Glutamatergic neuron (in vitro differentiated cells): ENCODE measurements around the gene PTPRG. TPM values are rescaled to one million over a fixed set of nuclear protein-coding genes. Genes with fewer than 3 reads are reported as not detected.

Experiments used
- DNase-seq: peaks from one replicate; pipeline ENCODE4 v3.0.0; 2022
- H3K27ac Mint-ChIP-seq: one replicate; pipeline ENCODE4 v1.8.0; 2020; ENCODE audit warnings: mild to moderate bottlenecking, mixed read lengths, inconsistent platforms; ENCODE audit not compliant: unreplicated experiment
- H3K27me3 Mint-ChIP-seq: one replicate; pipeline ENCODE4 v1.8.0; 2020; ENCODE audit warnings: mild to moderate bottlenecking, moderate library complexity, mixed read lengths, inconsistent platforms; ENCODE audit not compliant: unreplicated experiment
- H3K36me3 Mint-ChIP-seq: one replicate; pipeline ENCODE4 v1.8.0; 2020; ENCODE audit warnings: mild to moderate bottlenecking, mixed read lengths, inconsistent platforms; ENCODE audit not compliant: unreplicated experiment
- H3K4me1 Mint-ChIP-seq: one replicate; pipeline ENCODE4 v1.8.0; 2020; ENCODE audit warnings: mild to moderate bottlenecking, low read depth, mixed read lengths, inconsistent platforms; ENCODE audit not compliant: unreplicated experiment
- H3K4me3 Mint-ChIP-seq: one replicate; pipeline ENCODE4 v1.8.0; 2020; ENCODE audit warnings: mild to moderate bottlenecking, mixed read lengths, inconsistent platforms; ENCODE audit not compliant: unreplicated experiment
- H3K9me3 Mint-ChIP-seq: one replicate; pipeline ENCODE4 v1.8.0; 2020; ENCODE audit warnings: mild to moderate bottlenecking, moderate library complexity, mixed read lengths, inconsistent platforms; ENCODE audit not compliant: unreplicated experiment
- CTCF ChIP-seq: fragments of 200-600 bp; sonication (generic); IDR thresholded peaks from one replicate; pipeline ENCODE4 v1.5.0; 2021; ENCODE audit not compliant: partially characterized antibody, unreplicated experiment
- total RNA-seq: library from RNA; stranded (reverse); fragmentation: NEBNext Ultra II Directional; extraction: Animal tissue kit (Norgen Biotek cat#: 25700); gene quantifications from one replicate; pipeline ENCODE4 v1.2.1, GENCODE V29; 2021; ENCODE audit not compliant: unreplicated experiment

The PTPRG gene
- total RNA-seq, 1 donor from 2014 or later = 52.1 TPM

GRCh38 chr3:61844346-61844745 is 283.0 kb downstream of the PTPRG start:
- H3K4me3 Mint-ChIP-seq = no peak overlapping the region
- no peak for TF ChIP-seq CTCF
- DNase-seq = no peak
- peaks cover 2% of the 10 kb centered on the region for H3K27me3 Mint-ChIP-seq
- H3K4me1 Mint-ChIP-seq = peaks cover 10% of the 10 kb centered on the region
- no peak overlapping the region for H3K27ac Mint-ChIP-seq
- H3K36me3 Mint-ChIP-seq = no peaks in the 10 kb centered on the region
- H3K9me3 Mint-ChIP-seq = peaks cover 2% of the 10 kb centered on the region

- Mint-ChIP-seq H3K4me1 (peaks cover 10% of the 10 kb centered on the region), H3K27me3 (peaks cover 2% of the 10 kb centered on the region), H3K36me3 (no peaks in the 10 kb centered on the region), H3K9me3 (peaks cover 1% of the 10 kb centered on the region), H3K27ac (no peak overlapping the region), H3K4me3 (no peak overlapping the region)
- no peak for TF ChIP-seq CTCF
- DNase-seq = no peak
These were observed 285.1 kb downstream of the PTPRG start for GRCh38 chr3:61846488-61846887.

- H3K27ac Mint-ChIP-seq = no peak overlapping the region
- H3K9me3 Mint-ChIP-seq = no peaks in the 10 kb centered on the region
- peaks cover 2% of the 10 kb centered on the region for H3K27me3 Mint-ChIP-seq
- no peak for DNase-seq
- no peaks in the 10 kb centered on the region for H3K36me3 Mint-ChIP-seq
- H3K4me3 Mint-ChIP-seq = no peak overlapping the region
- TF ChIP-seq CTCF = no peak
- peaks cover 14% of the 10 kb centered on the region for H3K4me1 Mint-ChIP-seq
These were observed 286.6 kb downstream of the PTPRG start for GRCh38 chr3:61847784-61848462.

- no peak for TF ChIP-seq CTCF
- peaks cover 24% of the 10 kb centered on the region for H3K4me1 Mint-ChIP-seq
- no peaks in the 10 kb centered on the region for H3K9me3 Mint-ChIP-seq
- H3K36me3 Mint-ChIP-seq = no peaks in the 10 kb centered on the region
- H3K27me3 Mint-ChIP-seq = peaks cover 2% of the 10 kb centered on the region
- no peak overlapping the region for H3K4me3 Mint-ChIP-seq
- H3K27ac Mint-ChIP-seq = no peak overlapping the region
- no peak for DNase-seq
These were observed 287.5 kb downstream of the PTPRG start for GRCh38 chr3:61848885-61849284.

- no peak for TF ChIP-seq CTCF
- Mint-ChIP-seq H3K27me3 (no peaks in the 10 kb centered on the region), H3K36me3 (no peaks in the 10 kb centered on the region), H3K27ac (no peak overlapping the region), H3K9me3 (no peaks in the 10 kb centered on the region), H3K4me3 (no peak overlapping the region), H3K4me1 (peaks cover 21% of the 10 kb centered on the region)
- no peak for DNase-seq
These were observed 292.5 kb downstream of the PTPRG start for GRCh38 chr3:61853912-61854311.
